HFF-Myc (cell line): ENCODE results near the gene MTCH2.

Experiments used
- DNase-seq: peaks from one replicate; pipeline ENCODE4 v3.0.0-alpha.2; 2011; ENCODE audit warnings: low read depth; ENCODE audit errors: extremely low read depth
- H3K4me3 ChIP-seq: replicated peaks from 2 replicates; pipeline ENCODE4 v1.5.1; 2011; ENCODE audit warnings: low read depth, mild to moderate bottlenecking, control low read depth, low read length
- CTCF ChIP-seq: IDR thresholded peaks from 2 replicates; pipeline ENCODE4 v1.5.1; 2012; ENCODE audit warnings: mild to moderate bottlenecking, low read depth, low read length, control low read depth; ENCODE audit errors: missing control alignments

The MTCH2 gene

DNA sequence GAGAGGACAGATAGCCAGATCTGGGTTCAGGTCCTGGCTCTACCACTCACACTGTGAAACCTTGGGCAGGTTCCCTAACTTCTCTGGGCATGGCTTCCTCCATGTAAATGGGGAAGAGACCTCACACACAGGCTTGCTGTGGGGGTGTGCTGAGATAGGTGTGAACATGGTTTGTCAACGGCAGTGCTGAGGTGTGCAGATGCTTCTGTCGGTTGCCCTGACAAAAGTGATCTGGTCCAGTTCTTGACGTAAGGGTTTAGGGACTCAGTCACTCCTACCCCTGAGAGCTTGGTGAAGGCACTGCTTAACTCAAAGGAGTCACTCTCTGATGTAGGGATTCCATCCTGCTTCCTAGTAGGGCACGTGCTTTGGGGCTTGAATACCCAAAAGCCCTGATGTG, 50.1 kb downstream of the MTCH2 start:
- H3K4me3 ChIP-seq = no peak overlapping the region
- no peak for DNase-seq
- no peak for TF ChIP-seq CTCF

DNA sequence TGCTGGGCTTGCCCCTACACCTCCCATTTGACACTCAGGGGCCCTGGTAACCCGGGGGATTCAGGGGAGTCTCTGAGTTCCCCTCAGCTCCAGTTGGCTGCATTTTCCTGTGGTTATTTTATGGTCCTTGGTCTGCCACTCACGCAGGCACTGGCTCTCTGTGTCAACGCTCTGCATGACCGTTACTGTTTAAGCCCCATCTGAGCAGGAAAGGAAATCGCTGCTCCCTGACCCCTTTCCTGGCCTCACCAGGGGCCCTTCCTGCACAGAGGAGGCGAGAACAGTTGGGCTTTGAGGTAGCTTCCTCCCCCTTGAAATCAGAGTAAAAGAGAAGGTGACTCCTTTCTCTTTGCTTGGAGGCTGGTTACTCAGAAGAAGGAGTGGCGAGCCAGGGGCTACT, 50.6 kb downstream of the MTCH2 start:
- TF ChIP-seq CTCF = no peak
- no peak overlapping the region for H3K4me3 ChIP-seq
- DNase-seq = no peak

DNA sequence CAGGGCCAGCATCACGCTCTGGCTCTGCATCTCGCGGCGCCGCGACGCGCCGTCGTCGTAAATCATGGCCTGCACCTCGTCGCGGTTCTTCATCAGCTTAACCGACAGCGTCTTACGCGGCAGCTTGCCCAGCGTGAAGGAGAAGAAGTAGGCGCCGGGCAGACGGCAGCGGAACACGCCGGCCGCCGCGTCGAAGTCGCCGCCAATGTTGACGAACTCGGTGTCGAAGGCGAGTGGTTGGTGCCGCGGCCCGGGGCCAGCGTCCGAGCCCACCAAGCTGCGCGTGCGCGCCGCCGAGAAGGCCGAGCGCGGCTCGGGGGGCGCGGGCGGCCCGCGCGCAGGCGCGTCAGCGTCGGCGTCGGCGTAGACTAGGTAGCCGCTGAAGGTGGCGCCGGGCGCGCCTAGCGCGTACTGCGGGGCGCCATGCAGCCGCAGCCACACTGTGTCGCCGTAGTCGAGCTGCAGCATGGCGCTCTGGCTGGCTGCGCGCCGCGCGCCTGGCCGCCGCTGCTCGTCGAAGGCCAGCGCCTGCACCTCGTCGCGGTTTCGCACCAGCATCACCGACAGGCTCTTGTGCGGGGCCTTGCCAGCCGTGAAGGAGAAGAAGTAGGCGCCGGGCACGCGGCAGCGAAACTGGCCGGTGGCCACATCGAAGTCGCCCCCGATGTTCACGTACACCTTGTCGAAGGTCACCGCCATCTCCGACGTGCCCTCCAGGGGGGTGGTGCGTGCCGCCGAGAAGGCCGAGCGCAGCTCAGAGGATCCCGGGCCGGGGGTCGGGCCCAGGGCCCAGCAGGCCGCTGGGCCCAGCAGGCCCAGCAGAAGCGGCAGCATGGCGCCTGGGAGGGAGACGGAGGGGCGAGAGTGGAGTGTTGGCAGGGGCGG, 52.1 kb downstream of the MTCH2 start:
- no peak for TF ChIP-seq CTCF
- peak overlapping the region; percentile 19 for H3K4me3 ChIP-seq
- DNase-seq = no peak

DNA sequence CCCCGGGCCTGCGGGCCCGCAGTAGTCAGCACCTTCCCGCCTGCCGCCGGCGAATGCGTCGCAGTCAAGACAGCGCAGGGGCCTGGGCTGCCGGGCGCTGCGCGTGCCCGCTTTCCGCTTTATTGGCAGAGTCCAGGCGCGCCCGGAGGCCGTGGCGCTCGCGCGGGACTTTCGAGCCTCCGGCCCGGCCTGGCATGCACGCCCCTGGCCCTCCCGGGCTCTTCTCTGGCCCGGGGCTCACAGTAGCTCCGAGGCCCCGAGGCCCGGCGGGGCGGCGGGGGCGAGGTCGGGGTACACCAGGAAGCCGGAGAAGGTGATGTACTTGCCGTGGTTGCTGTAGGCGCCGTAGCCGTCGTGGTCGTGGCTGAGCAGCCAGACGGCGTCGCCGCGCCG, 52.8 kb downstream of the MTCH2 start:
- H3K4me3 ChIP-seq = peak overlapping the region; percentile 19
- DNase-seq = no peak
- TF ChIP-seq CTCF = no peak

DNA sequence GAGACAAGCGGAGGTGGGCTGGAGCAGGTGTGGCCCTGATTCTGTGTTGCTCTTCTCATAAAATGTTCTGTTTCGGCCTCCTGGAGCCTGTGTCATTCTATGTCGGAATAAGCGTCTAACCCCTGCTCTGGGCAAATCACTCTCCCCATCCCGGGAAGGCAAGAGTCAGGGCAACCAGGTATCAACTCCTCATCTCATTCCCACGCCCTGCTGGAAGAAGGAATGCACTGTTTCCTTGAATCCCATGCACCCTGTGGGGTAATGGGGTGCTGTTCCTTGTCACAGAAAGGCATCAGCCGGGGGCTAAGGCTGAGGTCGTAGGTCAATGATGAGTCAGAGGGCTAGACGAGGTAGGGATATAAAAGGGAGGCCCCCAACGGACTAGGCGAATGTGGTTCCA, 53.2 kb downstream of the MTCH2 start:
- no peak for TF ChIP-seq CTCF
- DNase-seq = no peak
- H3K4me3 ChIP-seq = no peak overlapping the region

GRCh38 chr11:47587723-47588326, 54.5 kb downstream of the MTCH2 start:
- no peak for TF ChIP-seq CTCF
- no peak for DNase-seq
- H3K4me3 ChIP-seq = no peak overlapping the region
